Suprapubic skin (tissue), 4 donors: Measurements from ENCODE around the gene ANKUB1.

Experiments used
- CTCF ChIP-seq, 2 donors: fragments of 200-600 bp in 1 of 2; fragments of 450-650 bp in 1 of 2; sonication (generic) in 1 of 2; IDR thresholded peaks; one replicate each; pipeline ENCODE4 v1.5.1; 2016 to 2019; ENCODE audit warnings: antibody characterized with exemption in 2 of 2, mild to moderate bottlenecking in 1 of 2, moderate library complexity in 1 of 2
- POLR2A ChIP-seq, 2 donors: fragments of 450-650 bp; IDR thresholded peaks; one replicate each; pipeline ENCODE4 v1.6.1; 2017; ENCODE audit warnings: antibody characterized with exemption in 2 of 2, mild to moderate bottlenecking in 2 of 2, moderate library complexity in 2 of 2
- POLR2AphosphoS5 ChIP-seq, 3 donors: sonication (generic); formaldehyde crosslinking; IDR thresholded peaks; one replicate each; pipeline ENCODE4 v1.6.1; 2017; ENCODE audit warnings: antibody characterized with exemption in 3 of 3

GRCh38 chr3:149767720-149768119 lies 24.6 kb downstream of the ANKUB1 start:
- no peak for TF ChIP-seq POLR2A (IDR thresholded peaks at IDR 0.05)
- TF ChIP-seq CTCF (IDR thresholded peaks at IDR 0.05), result no peak
- no peak for TF ChIP-seq POLR2AphosphoS5 (IDR thresholded peaks at IDR 0.05)
